Bronchus fibroblast of lung (primary cell): ENCODE data around the gene BUD31. TPM values are rescaled to one million over a fixed set of nuclear protein-coding genes. Genes with fewer than 3 reads are reported as not detected.

Experiments used
- total RNA-seq: library from RNA; depleted of rRNA; stranded (reverse); fragments of >200 nt; gene quantifications from 2 replicates; pipeline ENCODE4 v1.2.3, GENCODE V29; 2015

Gene BUD31
- total RNA-seq = 127 and 130 TPM in 2 replicates

GRCh38 chr7:99408379-99409191 lies at the start of gene BUD31, which contains the start of gene PDAP1:
Gene BUD31, plus strand, starts transcription at chr7:99408969. Its CDS starts 2,124 bp downstream, at chr7:99411093.
Gene PDAP1, minus strand, starts transcription at chr7:99408597. Its CDS starts 49 bp downstream, at chr7:99408548.

GRCh38 chr7:99374111-99375064 lies 34.4 kb upstream of the BUD31 start, which contains the start of gene ARPC1B:
Gene ARPC1B, plus strand, starts transcription at chr7:99374730. Its CDS starts 10,985 bp downstream, at chr7:99385715.

GRCh38 chr7:99438573-99439480 lies 30.1 kb downstream of the BUD31 start, which contains the start of the genes CPSF4 and PTCD1:
Gene CPSF4, plus strand, starts transcription at chr7:99438943. Its CDS starts 140 bp downstream, at chr7:99439083.
Gene PTCD1, minus strand, starts transcription at chr7:99438798. Its CDS starts 3,556 bp downstream, at chr7:99435242.

Other genes with a start within 250 kb of the BUD31 start
- gene KPNA7, start 200.9 kb upstream of the BUD31 start, total RNA-seq = not detected in 2 replicates
- under 0.01 TPM in 1 of 2 replicates, not detected in the other for gene MYH16, start 136.1 kb upstream of the BUD31 start, total RNA-seq
- gene ARPC1A, start 83.1 kb upstream of the BUD31 start, total RNA-seq = 260 and 302 TPM in 2 replicates
- gene ARPC1B, start 34.2 kb upstream of the BUD31 start, total RNA-seq = 288 and 293 TPM in 2 replicates
- 122 and 204 TPM in 2 replicates for gene PDAP1, start 372 bp upstream of the BUD31 start, total RNA-seq
- 4.3 and 4.4 TPM in 2 replicates for gene PTCD1, start 29.8 kb downstream of the BUD31 start, total RNA-seq
- gene CPSF4, start 30.0 kb downstream of the BUD31 start, total RNA-seq = 29.4 and 31.3 TPM in 2 replicates
- 2,573 and 3,117 TPM in 2 replicates for gene ATP5MF, start 57.2 kb downstream of the BUD31 start, total RNA-seq
- gene ZNF789, start 63.9 kb downstream of the BUD31 start, total RNA-seq = 4.7 and 5.8 TPM in 2 replicates
- 10.3 and 10.4 TPM in 2 replicates for gene ZNF394, start 91.3 kb downstream of the BUD31 start, total RNA-seq
- 7.9 and 8.5 TPM in 2 replicates for gene ZKSCAN5, start 95.7 kb downstream of the BUD31 start, total RNA-seq
- 4.4 and 4.9 TPM in 2 replicates for gene FAM200A, start 143.1 kb downstream of the BUD31 start, total RNA-seq
- 45.1 and 51.9 TPM in 2 replicates for gene ZNF655, start 149.7 kb downstream of the BUD31 start, total RNA-seq
- gene TMEM225B, start 189.3 kb downstream of the BUD31 start, total RNA-seq = 0.17 and 0.59 TPM in 2 replicates
- 4.6 and 4.7 TPM in 2 replicates for gene ZSCAN25, start 208.0 kb downstream of the BUD31 start, total RNA-seq